HUES64 (cell line): Measurements from ENCODE around the gene ZC3HAV1L.
"Not testable (repeated sequence)": the region's sequence is repeated elsewhere in the genome, so short reads cannot be mapped to it uniquely, and the experiment has no call there.

Experiments used
- H3K27ac ChIP-seq: 2 replicates; pipeline ENCODE4 v1.7.0; 2013; ENCODE audit warnings: low read depth, low read length, inconsistent platforms
- H3K27me3 ChIP-seq: 2 replicates; pipeline ENCODE4 v1.6.1; 2013; ENCODE audit warnings: mild to moderate bottlenecking, low read length; ENCODE audit not compliant: insufficient read depth
- H3K36me3 ChIP-seq: 2 replicates; pipeline ENCODE4 v1.6.1; 2013; ENCODE audit warnings: mild to moderate bottlenecking, low read length; ENCODE audit not compliant: insufficient read depth
- H3K4me1 ChIP-seq: 2 replicates; pipeline ENCODE4 v1.6.1; 2013; ENCODE audit warnings: mild to moderate bottlenecking, low read length, moderate library complexity; ENCODE audit not compliant: insufficient read depth
- H3K4me3 ChIP-seq: 2 replicates; pipeline ENCODE4 v1.5.1; 2013; ENCODE audit warnings: mild to moderate bottlenecking, low read length, moderate library complexity
- H3K9ac ChIP-seq: 2 replicates; pipeline ENCODE4 v1.6.1; 2013; ENCODE audit warnings: mild to moderate bottlenecking, low read depth, low read length
- H3K9me3 ChIP-seq: 2 replicates; pipeline ENCODE4 v1.6.1; 2013; ENCODE audit warnings: low read depth, low read length; ENCODE audit not compliant: insufficient read depth
- WGBS: fragments of 150-250, 120-280 bp; methylation state at CpG from one replicate; pipeline ENCODE4 v1.1.7; 2013; ENCODE audit warnings: missing lambda C conversion rate; 5-methylcytosine and 5-hydroxymethylcytosine counted together

ZC3HAV1L gene

DNA sequence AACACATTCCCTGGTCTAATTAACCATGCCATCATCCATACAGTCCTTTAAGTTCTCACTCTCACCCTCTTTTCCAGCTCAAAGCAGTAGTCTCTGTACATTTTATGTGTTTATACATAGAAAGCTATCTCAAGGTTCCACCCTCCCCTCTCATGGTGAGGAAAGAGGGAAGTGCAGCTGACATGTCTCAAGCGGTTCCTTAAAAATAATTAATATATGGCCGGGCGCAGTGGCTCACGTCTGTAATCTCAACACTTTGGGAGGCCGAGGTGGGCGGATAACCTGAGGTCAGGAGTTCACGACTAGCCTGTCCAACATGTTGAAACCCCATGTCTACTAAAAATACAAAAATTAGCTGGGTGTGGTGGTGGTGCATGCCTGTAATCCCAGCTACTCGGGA lies 37.0 kb upstream of the ZC3HAV1L start:
- Histone ChIP-seq H3K27ac (no peak overlapping the region), H3K4me1 (no peaks in the 10 kb centered on the region), H3K36me3 (peaks cover 61% of the 10 kb centered on the region), H3K4me3 (no peak overlapping the region), H3K27me3 (no peaks in the 10 kb centered on the region), H3K9me3 (no peaks in the 10 kb centered on the region), H3K9ac (no peak overlapping the region)
- WGBS: 97% methylated on average over 8 of the region's 8 CpGs

DNA sequence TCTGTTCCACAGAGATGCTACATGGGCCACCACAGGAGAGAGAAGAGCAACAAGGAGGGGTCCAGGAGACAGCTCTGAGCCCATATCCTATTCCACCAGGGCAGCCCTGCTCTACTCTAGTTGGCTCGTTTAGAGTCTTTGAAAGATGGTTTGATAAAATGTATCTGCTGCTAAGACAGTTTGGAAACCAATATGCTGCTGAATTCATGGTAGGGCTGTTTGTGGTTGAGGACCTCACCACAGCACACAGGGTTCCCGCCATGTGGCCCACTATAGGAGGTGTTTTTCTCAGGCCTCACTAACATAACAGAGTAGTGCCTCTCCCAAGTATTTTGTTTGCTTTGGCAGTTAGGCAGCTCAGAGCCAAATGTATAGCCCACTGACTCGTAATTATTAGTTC lies 35.8 kb upstream of the ZC3HAV1L start:
- peaks cover 59% of the 10 kb centered on the region for H3K36me3 ChIP-seq
- WGBS: 97% methylated on average over 3 of the region's 3 CpGs
- H3K4me1 ChIP-seq: no peaks in the 10 kb centered on the region
- no peak overlapping the region for H3K4me3 ChIP-seq
- H3K27me3 ChIP-seq: no peaks in the 10 kb centered on the region
- no peak overlapping the region for H3K27ac ChIP-seq
- H3K9ac ChIP-seq: no peak overlapping the region
- H3K9me3 ChIP-seq: no peaks in the 10 kb centered on the region

DNA sequence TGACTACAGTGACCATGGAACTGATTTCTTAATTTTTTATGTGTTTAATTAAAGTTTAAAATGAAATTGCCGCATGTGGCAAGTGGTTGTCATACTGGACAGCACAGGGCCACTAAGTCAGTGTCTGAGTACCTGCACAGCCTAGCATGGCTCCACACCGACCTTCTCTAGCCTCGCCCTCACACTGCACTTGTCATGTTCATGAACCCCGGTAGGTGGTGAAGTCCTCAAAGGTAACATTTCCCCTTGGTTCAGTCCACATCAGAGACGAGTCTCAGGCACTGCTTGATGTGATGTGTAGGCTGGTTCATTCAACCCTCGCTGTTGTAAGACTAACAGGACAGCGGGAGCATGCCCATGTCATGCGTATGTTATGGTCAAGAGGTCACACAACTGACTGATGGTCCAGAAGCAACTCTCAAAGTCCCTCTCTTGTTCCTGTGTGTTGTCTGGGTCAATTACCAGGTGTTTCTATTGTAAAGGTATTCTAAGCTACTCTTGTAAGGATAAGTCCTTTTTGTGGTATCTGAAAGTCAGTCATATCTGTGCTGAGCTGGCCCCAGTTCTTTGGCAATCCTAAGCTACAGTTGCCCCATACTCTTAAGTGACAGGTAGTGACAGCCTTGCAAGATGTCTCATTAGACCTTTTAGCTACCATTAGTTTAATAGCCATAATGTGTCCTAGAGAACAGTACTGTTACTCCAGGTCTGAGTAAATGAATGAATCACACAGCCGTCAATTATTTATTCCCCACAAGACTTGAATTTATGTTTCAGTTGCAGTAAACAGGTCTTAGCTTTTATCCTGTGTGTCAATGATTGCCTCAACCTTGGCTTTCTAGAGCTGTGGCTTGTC lies 32.9 kb upstream of the ZC3HAV1L start:
- peaks cover 64% of the 10 kb centered on the region for H3K36me3 ChIP-seq
- no peak overlapping the region for H3K4me3 ChIP-seq
- H3K9me3 ChIP-seq: no peaks in the 10 kb centered on the region
- 94% methylated on average over 9 of the region's 9 CpGs for WGBS
- no peak overlapping the region for H3K27ac ChIP-seq
- H3K27me3 ChIP-seq: no peaks in the 10 kb centered on the region
- no peaks in the 10 kb centered on the region for H3K4me1 ChIP-seq
- no peak overlapping the region for H3K9ac ChIP-seq

DNA sequence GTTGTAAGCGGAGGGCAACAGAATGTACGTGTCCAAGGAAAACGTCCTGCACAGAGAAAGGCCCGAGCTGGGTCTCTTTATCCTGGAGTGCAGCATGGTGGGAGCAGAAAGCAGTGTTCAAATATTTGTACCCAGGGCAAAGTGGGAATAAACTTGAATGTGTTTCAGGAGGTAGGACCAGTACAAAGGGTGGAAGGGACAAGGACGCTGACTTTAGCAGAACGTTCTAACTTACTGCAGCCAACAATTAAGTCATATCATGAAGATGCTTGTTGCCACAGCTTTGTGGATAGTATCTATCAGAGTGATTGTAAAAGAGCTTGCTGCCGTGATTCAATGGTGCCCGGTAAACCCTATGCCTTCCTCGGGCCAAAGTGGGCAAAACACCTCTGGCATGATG lies 30.5 kb upstream of the ZC3HAV1L start:
- Histone ChIP-seq H3K27ac (no peak overlapping the region), H3K36me3 (peaks cover 57% of the 10 kb centered on the region), H3K9ac (no peak overlapping the region), H3K4me3 (no peak overlapping the region), H3K4me1 (no peaks in the 10 kb centered on the region), H3K27me3 (no peaks in the 10 kb centered on the region), H3K9me3 (no peaks in the 10 kb centered on the region)
- whole genome bisulfite sequencing: 95% methylated on average over 9 of the region's 9 CpGs

DNA sequence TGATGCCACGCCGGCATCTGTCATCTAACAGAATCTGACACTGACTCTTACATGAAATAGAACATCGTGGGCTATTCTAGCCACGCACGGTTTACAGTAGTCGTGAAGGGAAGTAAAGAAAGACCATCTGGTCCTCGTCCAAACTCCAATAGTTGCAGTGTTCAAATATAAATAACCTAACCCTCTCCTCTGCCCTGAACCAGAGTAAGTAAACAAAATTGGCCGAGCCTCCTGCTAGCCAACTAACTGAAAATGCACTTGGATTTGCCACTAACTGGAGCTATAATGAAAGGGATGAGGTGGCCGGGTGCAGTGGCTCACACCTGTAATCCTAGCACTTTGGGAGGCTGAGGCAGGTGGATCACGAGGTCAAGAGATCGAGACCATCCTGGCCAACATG lies 29.5 kb upstream of the ZC3HAV1L start:
- Histone ChIP-seq H3K9ac (no peak overlapping the region), H3K36me3 (peaks cover 63% of the 10 kb centered on the region), H3K27ac (no peak overlapping the region), H3K27me3 (no peaks in the 10 kb centered on the region), H3K4me3 (no peak overlapping the region), H3K9me3 (no peaks in the 10 kb centered on the region), H3K4me1 (no peaks in the 10 kb centered on the region)
- 96% methylated on average over 11 of the region's 11 CpGs for WGBS

DNA sequence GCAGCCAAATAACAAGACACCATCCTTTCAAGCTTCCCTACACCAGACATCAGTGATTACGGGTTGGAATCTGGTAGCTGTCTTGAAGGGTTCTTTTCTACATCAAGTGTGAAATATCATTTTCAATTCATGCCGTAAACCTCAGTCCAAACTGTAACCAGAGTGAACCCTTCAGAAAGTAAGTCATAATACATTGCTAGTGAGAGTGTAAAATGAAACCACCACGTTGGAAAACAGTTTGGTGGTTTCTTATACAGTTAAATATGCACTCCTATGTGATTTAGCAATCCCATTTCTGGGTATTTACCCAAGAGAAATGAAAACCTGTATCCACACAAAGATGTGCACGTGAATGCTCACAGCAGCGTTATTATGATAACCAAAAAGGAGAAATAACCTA lies 25.6 kb upstream of the ZC3HAV1L start:
- Histone ChIP-seq H3K9ac (no peak overlapping the region), H3K27ac (no peak overlapping the region), H3K4me1 (no peaks in the 10 kb centered on the region), H3K36me3 (peaks cover 60% of the 10 kb centered on the region), H3K4me3 (no peak overlapping the region), H3K9me3 (no peaks in the 10 kb centered on the region), H3K27me3 (no peaks in the 10 kb centered on the region)
- WGBS: 87% methylated on average over 3 of the region's 5 CpGs

DNA sequence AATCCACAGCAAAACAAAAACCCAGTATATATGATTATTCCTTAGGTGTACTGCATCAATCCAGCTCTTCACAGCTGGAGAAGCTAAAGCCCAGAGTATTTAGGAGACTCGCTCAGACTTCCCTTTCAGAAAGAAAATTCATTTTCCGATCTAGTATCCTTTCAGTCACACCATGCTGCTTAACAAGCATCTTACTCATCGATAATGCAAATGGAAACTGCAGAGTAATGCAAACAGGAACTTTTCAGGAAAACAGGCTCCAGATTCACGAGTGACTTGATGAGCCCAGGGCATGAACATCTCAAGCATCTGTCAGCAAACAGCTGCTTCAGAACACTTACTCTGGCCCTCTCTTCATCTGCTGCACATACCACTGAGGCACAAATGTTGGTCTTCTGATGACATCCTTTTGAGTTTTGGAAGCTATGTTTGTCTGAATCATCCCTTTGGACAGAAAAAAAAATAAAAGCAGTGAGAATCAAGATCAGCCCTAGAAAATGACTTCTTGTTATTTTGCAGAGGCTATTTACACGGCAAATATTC lies 24.9 kb upstream of the ZC3HAV1L start:
- WGBS: 94% methylated on average over 5 of the region's 5 CpGs
- Histone ChIP-seq H3K4me3 (no peak overlapping the region), H3K27ac (no peak overlapping the region), H3K36me3 (peaks cover 60% of the 10 kb centered on the region), H3K9ac (no peak overlapping the region), H3K4me1 (no peaks in the 10 kb centered on the region), H3K27me3 (no peaks in the 10 kb centered on the region), H3K9me3 (no peaks in the 10 kb centered on the region)

DNA sequence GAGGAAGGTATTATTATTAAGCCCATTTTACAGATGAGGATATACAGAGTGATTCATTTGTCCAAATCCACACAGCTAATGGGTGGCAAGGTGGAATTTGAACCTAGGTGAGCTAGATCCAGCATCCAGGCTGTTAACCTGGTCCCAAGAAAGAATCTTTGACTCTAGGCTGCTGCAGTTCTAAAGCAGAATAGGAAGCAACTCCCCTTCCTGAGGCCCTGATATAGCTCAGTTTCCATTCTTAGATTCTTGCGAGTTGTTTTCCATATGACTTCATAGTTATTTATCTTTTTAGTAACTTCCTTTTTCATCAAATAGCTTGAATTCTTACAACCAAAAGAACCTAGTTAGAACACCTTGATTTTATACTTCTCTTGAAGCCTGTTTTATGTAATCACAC lies 24.1 kb upstream of the ZC3HAV1L start:
- Histone ChIP-seq H3K27ac (no peak overlapping the region), H3K4me3 (no peak overlapping the region), H3K27me3 (no peaks in the 10 kb centered on the region), H3K4me1 (no peaks in the 10 kb centered on the region), H3K9ac (no peak overlapping the region), H3K36me3 (peaks cover 57% of the 10 kb centered on the region), H3K9me3 (no peaks in the 10 kb centered on the region)
- WGBS: 95% methylated on average over 1 of the region's 1 CpG

DNA sequence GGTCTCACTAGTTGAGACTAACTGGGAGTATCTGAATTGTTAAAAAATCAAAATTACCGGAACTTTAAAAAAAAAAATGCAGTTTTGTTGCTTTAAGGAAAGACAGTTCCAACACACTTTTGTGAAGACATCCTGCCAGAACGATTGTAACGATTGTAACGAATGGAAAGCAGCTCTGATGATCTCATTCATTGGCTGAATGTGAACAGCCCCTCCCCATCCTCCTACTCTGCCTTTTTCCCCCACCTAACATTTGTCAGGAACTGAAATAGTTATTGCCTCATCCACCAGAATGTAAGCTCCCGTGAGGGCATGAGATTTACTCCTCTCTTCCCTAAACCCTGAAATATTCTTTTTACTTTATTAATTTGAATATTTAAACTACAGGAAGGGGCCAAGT lies 23.1 kb upstream of the ZC3HAV1L start:
- Histone ChIP-seq H3K27me3 (no peaks in the 10 kb centered on the region), H3K27ac (no peak overlapping the region), H3K9ac (no peak overlapping the region), H3K4me3 (no peak overlapping the region), H3K36me3 (peaks cover 57% of the 10 kb centered on the region), H3K9me3 (no peaks in the 10 kb centered on the region), H3K4me1 (no peaks in the 10 kb centered on the region)
- WGBS: 85% methylated on average over 5 of the region's 5 CpGs

DNA sequence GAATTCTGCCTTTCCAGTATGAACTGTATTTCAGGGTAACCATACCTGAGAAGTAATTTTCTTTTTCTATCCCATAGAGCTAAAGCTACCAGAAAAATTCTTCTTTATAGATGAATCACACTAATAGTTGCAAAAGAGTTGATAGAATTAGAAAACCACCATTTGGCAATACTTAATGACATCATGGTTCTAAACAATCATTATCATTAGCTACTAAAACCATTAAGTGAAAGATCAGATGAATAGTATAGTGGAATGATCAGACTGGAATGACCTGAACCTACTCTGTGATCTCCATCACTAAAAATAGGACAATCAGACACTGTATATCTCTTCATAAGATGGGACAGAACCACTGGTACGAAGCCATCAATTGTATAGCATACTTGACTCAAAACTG lies 19.8 kb upstream of the ZC3HAV1L start:
- Histone ChIP-seq H3K4me3 (no peak overlapping the region), H3K36me3 (peaks cover 57% of the 10 kb centered on the region), H3K9me3 (no peaks in the 10 kb centered on the region), H3K4me1 (no peaks in the 10 kb centered on the region), H3K27me3 (no peaks in the 10 kb centered on the region), H3K27ac (no peak overlapping the region), H3K9ac (no peak overlapping the region)
- 100% methylated on average over 1 of the region's 1 CpG for WGBS

DNA sequence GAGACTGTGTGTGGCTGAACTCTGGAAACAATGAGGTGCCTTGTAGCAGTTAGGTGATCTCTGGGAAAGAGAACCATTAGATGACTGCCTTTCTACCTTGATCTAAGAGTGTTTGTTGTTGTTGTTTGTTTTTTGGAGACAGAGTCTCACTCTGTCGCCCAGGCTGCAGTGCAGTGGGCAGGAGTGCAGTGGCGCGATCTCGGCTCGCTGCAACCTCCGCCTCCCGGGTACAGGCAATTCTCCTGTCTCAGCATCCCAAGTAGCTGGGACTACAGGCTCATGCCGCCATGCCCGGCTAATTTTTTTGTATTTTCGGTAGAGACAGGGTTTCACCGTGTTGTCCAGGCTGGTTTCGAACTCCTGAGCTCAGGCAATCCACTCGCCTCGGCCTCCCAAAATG lies 18.8 kb upstream of the ZC3HAV1L start:
- not testable (repeated sequence) for H3K9ac ChIP-seq, H3K4me1 ChIP-seq, H3K9me3 ChIP-seq, H3K4me3 ChIP-seq, H3K27ac ChIP-seq, H3K27me3 ChIP-seq
- peaks cover 57% of the 10 kb centered on the region for H3K36me3 ChIP-seq
- 96% methylated on average over 14 of the region's 14 CpGs for WGBS
